Activated B cell treated with CpG ODN at 0.5 μM for 24 hours (primary cell): ENCODE data around the gene S100PBP. TPM values are rescaled to one million over a fixed set of nuclear protein-coding genes. Genes with fewer than 3 reads are reported as not detected.

Source experiments
- ATAC-seq: fragments of 200-7000 bp; cut with Tn5 transposase; one replicate; pipeline ENCODE4 v1.10.0; 2021; ENCODE audit warnings: low read depth, mild to moderate bottlenecking, moderate library complexity
- CTCF ChIA-PET: fragments of 350-600 bp; sonication (Branson Sonifier 250); formaldehyde crosslinking; loops from one replicate; lab custom pipeline; 2021; ENCODE audit warnings: antibody characterized with exemption; lab: Charles Lee
- POLR2A ChIA-PET: fragments of 350-600 bp; sonication (Branson Sonifier 250); formaldehyde crosslinking; loops from one replicate; lab custom pipeline; 2021; ENCODE audit warnings: antibody characterized with exemption; lab: Charles Lee
- DNase-seq: peaks from one replicate; pipeline ENCODE4 v3.0.0; 2022
- H3K27ac Mint-ChIP-seq: one replicate; pipeline ENCODE4 v1.8.0; 2020; ENCODE audit warnings: mixed read lengths
- H3K27me3 Mint-ChIP-seq: one replicate; pipeline ENCODE4 v1.8.0; 2021; ENCODE audit warnings: mixed read lengths
- H3K36me3 Mint-ChIP-seq: one replicate; pipeline ENCODE4 v1.8.0; 2021; ENCODE audit warnings: low read depth, mixed read lengths
- H3K4me1 Mint-ChIP-seq: one replicate; pipeline ENCODE4 v1.8.0; 2021; ENCODE audit warnings: mixed read lengths
- H3K4me3 Mint-ChIP-seq: one replicate; pipeline ENCODE4 v1.8.0; 2020; ENCODE audit warnings: mild to moderate bottlenecking, mixed read lengths
- H3K9me3 Mint-ChIP-seq: one replicate; pipeline ENCODE4 v1.8.0; 2020; ENCODE audit warnings: mixed read lengths
- CTCF ChIP-seq: fragments of 200-600 bp; IDR thresholded peaks from one replicate; pipeline ENCODE4 v1.8.0; 2022; ENCODE audit warnings: antibody characterized with exemption, mild to moderate bottlenecking
- intact Hi-C: fragments of 100-400 bp; cut with micrococcal nuclease; formaldehyde crosslinking; loops from one replicate; pipeline ENCODE4 v1.15.1; 2024
- total RNA-seq: library from RNA; stranded (reverse); gene quantifications from 2 replicates; pipeline ENCODE4 v1.2.3, GENCODE V29; 2022

S100PBP gene
- total RNA-seq, 1 donor from 2014 or later = 50.5 TPM

- no peak overlapping the region for H3K4me3 Mint-ChIP-seq
- DNase-seq (no peak), ATAC-seq (no peak)
- TF ChIP-seq CTCF = no peak
- peaks cover 1% of the 10 kb centered on the region for H3K4me1 Mint-ChIP-seq
- ChIA-PET POLR2A (no interaction called here), CTCF (no interaction called here)
- no peaks in the 10 kb centered on the region for H3K36me3 Mint-ChIP-seq
- peaks cover 20% of the 10 kb centered on the region for H3K27me3 Mint-ChIP-seq
- no peak overlapping the region for H3K27ac Mint-ChIP-seq
- intact Hi-C loops = no loop called here
- H3K9me3 Mint-ChIP-seq = no peaks in the 10 kb centered on the region
Observed at GRCh38 chr1:32906654-32907053, 89.2 kb downstream of the S100PBP start.

DNA sequence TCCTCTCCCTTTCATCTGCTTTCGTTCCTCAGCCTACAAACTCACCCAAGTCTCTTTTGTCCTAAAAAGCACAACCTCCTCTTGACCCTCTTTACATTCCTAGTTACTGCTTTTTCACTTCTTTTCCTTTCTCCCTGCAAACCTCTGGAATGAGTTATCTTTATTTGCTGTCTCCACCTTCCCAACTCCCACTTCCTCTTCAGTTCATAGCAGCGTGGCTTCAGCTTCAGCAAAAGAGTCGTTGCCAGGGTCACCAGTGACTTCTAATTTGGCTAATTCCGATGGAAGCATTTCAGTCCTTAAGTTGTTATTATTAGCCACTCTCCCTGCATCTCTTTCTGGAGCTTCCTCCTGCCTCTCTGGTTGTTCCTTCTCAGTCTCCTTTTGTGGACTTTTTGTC lies 90.0 kb downstream of the S100PBP start:
- DNase-seq = no peak
- no peak for ATAC-seq
- H3K36me3 Mint-ChIP-seq = no peaks in the 10 kb centered on the region
- no peak for TF ChIP-seq CTCF
- ChIA-PET CTCF (no interaction called here), POLR2A (no interaction called here)
- H3K4me3 Mint-ChIP-seq = no peak overlapping the region
- H3K27ac Mint-ChIP-seq = no peak overlapping the region
- intact Hi-C loops = no loop called here
- H3K4me1 Mint-ChIP-seq = no peaks in the 10 kb centered on the region
- H3K27me3 Mint-ChIP-seq = peaks cover 15% of the 10 kb centered on the region
- no peaks in the 10 kb centered on the region for H3K9me3 Mint-ChIP-seq

Other genes starting within 250 kb of the S100PBP start
- 58.6 and 65.3 TPM in 2 replicates for gene ZBTB8OS, start 167.1 kb upstream of the S100PBP start, total RNA-seq
- 228 and 241 TPM in 2 replicates for gene RBBP4, start 166.4 kb upstream of the S100PBP start, total RNA-seq
- gene SYNC, start 114.9 kb upstream of the S100PBP start, total RNA-seq = not detected in 2 replicates
- gene YARS1, start 295 bp upstream of the S100PBP start, total RNA-seq = 219 and 232 TPM in 2 replicates
- gene FNDC5, start 53.3 kb downstream of the S100PBP start, total RNA-seq = 0.55 and 1.4 TPM in 2 replicates
- gene HPCA, start 68.8 kb downstream of the S100PBP start, total RNA-seq = not detected in 2 replicates
- 0.44 and 0.66 TPM in 2 replicates for gene TMEM54, start 83.7 kb downstream of the S100PBP start, total RNA-seq
- gene RNF19B, start 147.2 kb downstream of the S100PBP start, total RNA-seq = 22.7 and 23.6 TPM in 2 replicates
- 156 and 162 TPM in 2 replicates for gene AK2, start 219.2 kb downstream of the S100PBP start, total RNA-seq